Activated effector memory CD4-positive, alpha-beta T cell treated with anti-CD3 and anti-CD28 coated beads, Interleukin-2, amount 50 U/mL, for 16 hours (primary cell): ENCODE results near the gene GRHL1.
A peak's percentile ranks its signal among the peaks of the same experiment; 100 is the strongest.
"Not testable (repeated sequence)": the region's sequence is repeated elsewhere in the genome, so short reads cannot be mapped to it uniquely, and the experiment has no call there.

ENCODE experiments used
- DNase-seq: peaks from one replicate; pipeline ENCODE4 v3.0.0-alpha.2; 2020

Gene GRHL1

GRCh38 chr2:9951522-9952285 is at the start of gene GRHL1:
TSS of gene GRHL1 (plus strand) at chr2:9951693. CDS start at chr2:9951834, 141 bp downstream.
- peak; percentile 97 for DNase-seq

- no peak for DNase-seq
Measured at GRCh38 chr2:9905413-9905812, 46.1 kb upstream of the GRHL1 start.

GRCh38 chr2:9907402-9907801 is 44.1 kb upstream of the GRHL1 start:
- no peak for DNase-seq

- no peak for DNase-seq
Measured at GRCh38 chr2:9908639-9909038, 42.9 kb upstream of the GRHL1 start.

- no peak for DNase-seq
Measured at GRCh38 chr2:9909106-9909505, 42.4 kb upstream of the GRHL1 start.

- DNase-seq: no peak
Measured at GRCh38 chr2:9910699-9911098, 40.8 kb upstream of the GRHL1 start.

- no peak for DNase-seq
Measured at GRCh38 chr2:9912468-9912867, 39.0 kb upstream of the GRHL1 start.

GRCh38 chr2:9914384-9915065 is 37.0 kb upstream of the GRHL1 start:
- DNase-seq: peak; percentile 81

- DNase-seq: no peak
Measured at GRCh38 chr2:9918275-9918674, 33.2 kb upstream of the GRHL1 start.

- DNase-seq: no peak
Measured at GRCh38 chr2:9919512-9919911, 32.0 kb upstream of the GRHL1 start.

GRCh38 chr2:9927020-9927419 is 24.5 kb upstream of the GRHL1 start:
- not testable (repeated sequence) for DNase-seq

GRCh38 chr2:9937258-9937657 is 14.2 kb upstream of the GRHL1 start:
- no peak for DNase-seq

GRCh38 chr2:9937968-9938367 is 13.5 kb upstream of the GRHL1 start:
- DNase-seq: no peak

GRCh38 chr2:9939587-9940485 is 11.7 kb upstream of the GRHL1 start:
- no peak for DNase-seq

GRCh38 chr2:9941196-9941995 is 10.1 kb upstream of the GRHL1 start:
- DNase-seq: no peak

- no peak for DNase-seq
Measured at GRCh38 chr2:9941996-9942390, 9.5 kb upstream of the GRHL1 start.

- DNase-seq: no peak
Measured at GRCh38 chr2:9944330-9944758, 7.1 kb upstream of the GRHL1 start.

GRCh38 chr2:9945596-9945995 is 5.9 kb upstream of the GRHL1 start:
- DNase-seq: no peak

GRCh38 chr2:9946076-9946475 is 5.4 kb upstream of the GRHL1 start:
- no peak for DNase-seq

GRCh38 chr2:9946818-9947217 is 4.7 kb upstream of the GRHL1 start:
- no peak for DNase-seq

GRCh38 chr2:9948721-9949120 is 2.8 kb upstream of the GRHL1 start:
- no peak for DNase-seq

- DNase-seq: no peak
Measured at GRCh38 chr2:9949239-9949991, 2.1 kb upstream of the GRHL1 start.
